ENCODE measurements around the gene SLC12A7. TPM values are rescaled to one million over a fixed set of nuclear protein-coding genes. Genes with fewer than 3 reads are reported as not detected.

The SLC12A7 gene
- total RNA-seq, 4 donors from 2014 or later = 18.8 to 28.7 (median 24.5) TPM

- Histone ChIP-seq H3K4me3 (no peak overlapping the region), H3K27me3 (no peaks in the 10 kb centered on the region), H3K9me3 (no peaks in the 10 kb centered on the region), H3K27ac (no peak overlapping the region), H3K36me3 (peaks cover 0 to 42% of the 10 kb centered on the region in 2 donors), H3K4me1 (peaks cover 0 to 30% (median 4%) of the 10 kb centered on the region in 3 donors)
- TF ChIP-seq CTCF (IDR thresholded peaks at IDR 0.05) (no peak), EP300 (IDR thresholded peaks at IDR 0.05) (no peak), POLR2A (IDR thresholded peaks at IDR 0.05) (no peak), POLR2AphosphoS5 (IDR thresholded peaks at IDR 0.05) (no peak)
- WGBS, 2 donors (ENCODE audit: low coverage in 1 of 2) = 87 to 93% methylated on average over 5 to 9 of the region's 11 CpGs
- no peak for ATAC-seq
Observed at GRCh38 chr5:1095990-1096363, 15.9 kb downstream of the SLC12A7 start.

- no peak overlapping the region for H3K4me3 ChIP-seq
- H3K27ac ChIP-seq = no peak overlapping the region
- WGBS, 2 donors (ENCODE audit: low coverage in 1 of 2) = 87% methylated on average over 3 of the region's 22 CpGs; no CpG with 5 or more reads in 1 of the 2 donors
- no peak for ATAC-seq
- peaks cover 0 to 30% (median 4%) of the 10 kb centered on the region in 3 donors for H3K4me1 ChIP-seq
- peaks cover 0 to 46% of the 10 kb centered on the region in 2 donors for H3K36me3 ChIP-seq
- H3K27me3 ChIP-seq = no peaks in the 10 kb centered on the region
- TF ChIP-seq CTCF (IDR thresholded peaks at IDR 0.05) = no peak
- TF ChIP-seq POLR2AphosphoS5 (IDR thresholded peaks at IDR 0.05) = no peak
- TF ChIP-seq EP300 (IDR thresholded peaks at IDR 0.05) = no peak
- TF ChIP-seq POLR2A (IDR thresholded peaks at IDR 0.05) = no peak
- H3K9me3 ChIP-seq = no peaks in the 10 kb centered on the region
Observed at GRCh38 chr5:1095302-1095989, 16.4 kb downstream of the SLC12A7 start.

- Histone ChIP-seq H3K36me3 (peaks cover 0 to 53% of the 10 kb centered on the region in 2 donors), H3K4me1 (peaks cover 0 to 30% (median 4%) of the 10 kb centered on the region in 3 donors), H3K4me3 (no peak overlapping the region), H3K9me3 (no peaks in the 10 kb centered on the region), H3K27ac (no peak overlapping the region), H3K27me3 (no peaks in the 10 kb centered on the region)
- no peak for ATAC-seq
- TF ChIP-seq POLR2A (IDR thresholded peaks at IDR 0.05) = no peak
- no peak for TF ChIP-seq POLR2AphosphoS5 (IDR thresholded peaks at IDR 0.05)
- TF ChIP-seq CTCF (IDR thresholded peaks at IDR 0.05) = no peak
- TF ChIP-seq EP300 (IDR thresholded peaks at IDR 0.05) = no peak
- 100% methylated on average over 2 of the region's 21 CpGs; no CpG with 5 or more reads in 1 of the 2 donors for WGBS, 2 donors (ENCODE audit: low coverage in 1 of 2)
Observed at GRCh38 chr5:1094670-1095190, 17.1 kb downstream of the SLC12A7 start.

- WGBS, 2 donors (ENCODE audit: low coverage in 1 of 2) = no CpG with 5 or more reads among the region's 26 CpGs
- ATAC-seq = no peak
Observed at GRCh38 chr5:1093361-1093760, 18.5 kb downstream of the SLC12A7 start.

More at GRCh38 chr5:1093361-1093760, 18.5 kb downstream of the SLC12A7 start:
- Histone ChIP-seq H3K36me3 (peaks cover 0 to 65% of the 10 kb centered on the region in 2 donors), H3K4me1 (peaks cover 0 to 21% (median 0%) of the 10 kb centered on the region in 3 donors), H3K27ac (no peak overlapping the region), H3K27me3 (no peaks in the 10 kb centered on the region), H3K4me3 (no peak overlapping the region), H3K9me3 (no peaks in the 10 kb centered on the region)
- no peak for TF ChIP-seq CTCF (IDR thresholded peaks at IDR 0.05)
- TF ChIP-seq POLR2AphosphoS5 (IDR thresholded peaks at IDR 0.05) = no peak
- TF ChIP-seq EP300 (IDR thresholded peaks at IDR 0.05) = no peak
